ENCODE data around the gene LMNA. TPM values are rescaled to one million over a fixed set of nuclear protein-coding genes. Genes with fewer than 3 reads are reported as not detected.

LMNA gene
- total RNA-seq, 2 donors from 2014 or later, result 919 to 1,908 TPM

DNA sequence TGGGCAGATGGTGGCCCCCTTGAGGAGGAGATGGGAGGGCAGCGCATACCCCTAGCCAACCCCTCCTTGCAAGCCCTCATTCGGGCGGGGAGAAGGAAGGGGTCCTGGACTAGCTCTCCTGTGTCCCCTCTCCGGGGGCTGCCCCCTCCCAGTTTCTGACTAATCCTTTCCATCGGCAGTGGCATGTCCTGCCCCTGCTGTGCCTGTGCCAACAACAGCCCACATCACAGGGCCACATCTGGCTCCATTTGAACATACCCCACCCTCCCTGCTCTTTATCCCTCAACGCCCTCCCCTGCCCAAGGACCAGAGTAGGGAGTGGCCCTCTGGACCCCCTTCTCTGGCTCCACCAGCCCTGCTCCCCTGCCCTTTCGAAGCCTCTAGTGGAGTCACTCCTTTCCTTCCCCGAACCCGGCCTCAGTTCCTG lies 11.0 kb upstream of the LMNA start:
- H3K27me3 Mint-ChIP-seq, result no peaks in the 10 kb centered on the region
- H3K4me3 Mint-ChIP-seq, result peak overlapping the region; percentile 89
- no peak for ATAC-seq
- DNase-seq, result peak in 1 of 3 donors; percentile 62
- H3K27ac Mint-ChIP-seq, result peak overlapping the region; percentile 100
- H3K9me3 ChIP-seq (ENCODE audit: control insufficient read depth, low read length, poor library complexity, severe bottlenecking), result no peaks in the 10 kb centered on the region
- peaks cover 41% of the 10 kb centered on the region for H3K4me1 Mint-ChIP-seq
- no peaks in the 10 kb centered on the region for H3K36me3 Mint-ChIP-seq (ENCODE audit: low read depth)

DNA sequence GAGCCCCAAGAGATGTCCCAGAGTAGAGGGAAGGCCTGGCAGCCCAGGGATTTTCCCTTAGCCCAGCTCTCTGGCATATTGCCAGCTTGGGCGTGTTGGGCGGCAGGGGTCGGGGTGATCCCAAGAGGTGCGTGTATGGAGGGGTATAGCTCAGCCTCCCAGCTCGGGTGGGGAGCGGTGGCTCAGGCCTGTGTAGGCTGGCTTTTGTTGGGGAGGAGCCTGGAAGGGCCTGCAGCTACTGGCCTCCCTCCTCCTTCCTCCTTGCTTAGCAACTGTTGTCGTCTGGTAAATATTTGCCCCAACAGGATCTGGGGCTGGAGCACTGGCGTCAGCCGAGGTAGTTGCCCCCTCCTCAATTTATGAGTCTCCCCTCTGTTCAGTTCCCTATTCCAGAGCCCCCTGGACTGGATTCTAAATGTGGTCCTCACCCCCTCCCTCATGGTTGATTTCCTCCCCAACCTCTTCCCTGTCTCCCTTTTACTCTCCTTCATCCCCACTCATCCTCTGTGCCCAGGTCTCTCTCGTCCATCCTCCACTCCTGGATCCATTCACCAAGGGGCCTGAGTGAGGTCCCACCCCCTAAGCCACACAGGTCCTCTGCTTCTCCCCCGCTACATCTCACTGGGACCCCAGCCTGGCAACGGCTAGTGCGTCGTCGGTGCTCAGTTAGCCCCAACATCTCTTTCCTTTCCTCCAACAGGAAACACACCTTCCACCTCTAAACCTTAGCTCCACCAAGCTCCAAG lies 10.3 kb upstream of the LMNA start:
- Mint-ChIP-seq H3K4me1 (peaks cover 42% of the 10 kb centered on the region), H3K4me3 (peak overlapping the region; percentile 89), H3K27me3 (no peaks in the 10 kb centered on the region), H3K27ac (peak overlapping the region; percentile 100), H3K36me3 (ENCODE audit: low read depth) (no peaks in the 10 kb centered on the region)
- no peaks in the 10 kb centered on the region for H3K9me3 ChIP-seq (ENCODE audit: control insufficient read depth, low read length, poor library complexity, severe bottlenecking)
- ATAC-seq, result peak; percentile 61
- peak; percentile 61 to 80 (median 73) for DNase-seq

DNA sequence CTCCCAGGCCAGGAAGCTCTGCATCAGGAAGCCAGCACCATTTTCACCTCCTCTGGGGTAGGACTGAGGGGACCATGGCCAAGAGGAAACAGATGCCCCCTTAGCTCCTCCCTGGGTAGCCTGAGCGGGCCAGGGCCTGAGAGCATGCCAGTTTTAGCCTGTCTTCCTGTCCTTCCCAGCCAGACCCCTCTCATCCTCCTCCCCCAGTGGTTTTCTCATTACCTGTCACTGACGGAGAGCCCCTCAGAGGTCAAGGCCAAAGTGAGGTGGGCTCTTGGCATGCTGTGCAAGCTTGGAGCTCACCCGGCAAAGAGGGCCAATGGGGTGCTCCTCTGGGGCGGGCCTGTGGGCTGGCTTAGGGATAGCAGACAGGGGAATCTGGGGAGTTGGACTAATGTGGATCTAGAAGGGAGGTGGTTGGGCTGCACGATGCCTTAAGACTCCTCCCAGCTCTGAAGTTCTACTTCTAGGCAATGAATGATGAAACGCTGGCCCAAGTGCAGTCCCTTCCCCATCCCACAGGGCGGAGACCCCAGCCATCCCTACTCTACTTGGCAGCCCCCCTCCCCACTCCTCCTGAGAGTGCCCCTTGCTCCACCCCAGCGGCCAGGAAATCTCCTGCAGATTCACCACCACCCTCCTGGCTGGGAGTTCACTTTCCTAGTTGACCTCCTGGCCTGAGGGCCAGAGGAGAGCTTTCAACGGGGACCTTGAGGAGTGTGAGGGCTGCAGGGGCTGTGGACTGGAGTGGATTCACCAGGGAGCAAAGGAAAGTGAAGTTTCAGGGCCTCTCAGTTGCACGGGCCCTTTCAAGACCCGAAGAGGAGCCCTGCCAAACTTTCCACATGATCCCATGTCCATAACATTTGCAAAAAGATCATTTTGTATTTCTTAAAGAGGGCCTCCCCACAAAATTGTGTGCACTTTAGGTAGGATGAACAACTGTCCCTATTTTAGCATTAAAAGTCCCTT lies 9.4 kb upstream of the LMNA start:
- H3K4me1 Mint-ChIP-seq, result peaks cover 40% of the 10 kb centered on the region
- DNase-seq, result no peak
- H3K4me3 Mint-ChIP-seq, result peak overlapping the region; percentile 89
- no peak for ATAC-seq
- peak overlapping the region; percentile 100 for H3K27ac Mint-ChIP-seq
- no peaks in the 10 kb centered on the region for H3K36me3 Mint-ChIP-seq (ENCODE audit: low read depth)
- H3K27me3 Mint-ChIP-seq, result no peaks in the 10 kb centered on the region
- H3K9me3 ChIP-seq (ENCODE audit: control insufficient read depth, low read length, poor library complexity, severe bottlenecking), result no peaks in the 10 kb centered on the region

DNA sequence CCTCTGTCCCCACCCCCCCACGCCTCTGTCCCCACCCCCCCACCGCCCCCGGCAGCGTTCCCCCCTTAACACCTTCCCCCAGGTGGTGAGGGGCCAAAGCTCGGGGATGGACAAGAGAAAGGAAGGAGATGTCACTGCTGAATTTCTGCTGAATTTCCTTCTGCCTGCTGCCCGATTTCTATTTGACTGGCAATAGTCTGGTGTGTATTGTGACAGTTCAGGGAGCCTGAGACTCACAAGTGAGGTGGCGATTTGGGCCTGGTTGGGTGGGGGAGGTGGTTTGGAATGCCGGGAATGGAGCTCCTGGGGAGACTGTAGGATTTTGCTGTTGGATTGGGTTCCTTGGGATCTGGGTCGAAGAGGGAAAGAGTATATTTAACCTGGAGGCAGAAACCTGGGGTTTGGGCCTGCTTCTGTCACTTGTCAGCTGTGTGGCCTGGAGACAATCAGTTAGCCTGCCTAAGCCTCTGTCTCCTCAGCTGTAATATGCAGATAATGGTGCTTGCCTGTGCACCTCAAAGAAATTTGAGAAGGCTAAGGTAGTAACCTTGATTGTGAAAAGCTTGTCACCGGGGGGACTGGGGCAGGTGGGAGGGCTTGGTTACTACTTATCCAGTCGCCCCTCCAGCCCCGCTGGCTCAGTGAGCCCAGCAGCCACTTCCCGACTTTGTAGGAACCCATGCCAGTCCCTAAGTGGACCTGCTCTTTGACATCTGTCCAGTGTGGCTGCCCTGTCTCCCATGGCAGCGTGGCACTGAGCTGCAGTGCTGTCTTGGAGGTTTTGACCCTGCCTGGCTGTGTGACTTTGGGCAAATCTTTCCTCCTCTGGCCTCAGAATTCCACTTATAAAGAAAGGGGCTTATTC lies 7.7 kb upstream of the LMNA start:
- Mint-ChIP-seq H3K27me3 (no peaks in the 10 kb centered on the region), H3K4me3 (peak overlapping the region; percentile 89), H3K36me3 (ENCODE audit: low read depth) (no peaks in the 10 kb centered on the region), H3K4me1 (peaks cover 33% of the 10 kb centered on the region), H3K27ac (peak overlapping the region; percentile 100)
- no peak for ATAC-seq
- no peak for DNase-seq
- no peaks in the 10 kb centered on the region for H3K9me3 ChIP-seq (ENCODE audit: control insufficient read depth, low read length, poor library complexity, severe bottlenecking)

DNA sequence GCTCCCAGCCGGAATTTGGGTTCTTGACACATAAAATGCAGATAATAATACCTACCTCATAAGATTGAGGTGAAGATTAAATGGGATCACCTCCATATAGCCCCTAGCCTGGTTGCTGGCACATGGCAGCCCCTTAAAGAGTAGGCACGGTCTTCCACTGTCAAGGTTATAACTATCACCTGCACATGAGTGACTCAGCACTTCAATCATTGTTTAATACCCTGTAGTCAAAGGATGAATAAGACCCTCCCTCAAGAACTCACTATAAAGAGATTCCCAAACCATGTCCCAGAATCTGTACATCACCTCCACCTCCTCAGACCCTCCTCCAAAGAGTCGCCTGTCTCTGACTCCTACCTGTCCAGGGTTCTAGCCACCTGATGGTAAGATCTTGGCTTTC lies 6.5 kb upstream of the LMNA start:
- no peak overlapping the region for H3K4me3 Mint-ChIP-seq
- ATAC-seq, result no peak
- peaks cover 30% of the 10 kb centered on the region for H3K4me1 Mint-ChIP-seq
- H3K27me3 Mint-ChIP-seq, result no peaks in the 10 kb centered on the region
- DNase-seq, result no peak
- no peaks in the 10 kb centered on the region for H3K36me3 Mint-ChIP-seq (ENCODE audit: low read depth)
- no peaks in the 10 kb centered on the region for H3K9me3 ChIP-seq (ENCODE audit: control insufficient read depth, low read length, poor library complexity, severe bottlenecking)
- H3K27ac Mint-ChIP-seq, result peak overlapping the region; percentile 100

DNA sequence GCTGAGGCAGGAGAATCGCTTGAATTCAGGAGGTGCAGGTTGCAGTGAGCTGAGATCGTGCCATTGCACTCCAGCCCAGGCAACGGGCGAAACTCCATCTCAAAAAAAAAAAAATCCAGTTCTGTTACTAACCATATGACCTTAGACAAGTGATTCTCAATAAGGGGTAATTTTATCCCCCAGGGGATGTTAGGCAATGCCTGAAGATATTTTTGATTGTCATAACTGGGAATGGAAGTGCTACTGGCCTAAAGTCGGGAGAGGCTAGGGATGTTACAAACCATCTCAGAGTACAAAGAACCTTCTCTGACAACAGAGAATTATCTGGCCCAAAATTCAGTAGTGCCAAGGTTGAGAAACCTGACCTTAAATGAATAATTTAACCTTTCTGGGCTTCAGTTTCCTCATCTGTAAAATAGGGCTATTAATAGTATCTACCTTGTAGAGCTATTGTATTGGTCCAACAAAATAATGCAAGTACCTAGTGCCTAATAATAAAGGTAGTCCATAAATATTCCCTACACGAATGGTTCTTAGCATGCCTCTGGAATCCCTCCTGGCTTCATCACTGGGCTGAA lies 5.8 kb upstream of the LMNA start:
- H3K27me3 Mint-ChIP-seq, result no peaks in the 10 kb centered on the region
- DNase-seq (no peak), ATAC-seq (no peak)
- no peaks in the 10 kb centered on the region for H3K36me3 Mint-ChIP-seq (ENCODE audit: low read depth)
- H3K4me1 Mint-ChIP-seq, result peaks cover 27% of the 10 kb centered on the region
- peak overlapping the region; percentile 100 for H3K27ac Mint-ChIP-seq
- H3K4me3 Mint-ChIP-seq, result no peak overlapping the region
- H3K9me3 ChIP-seq (ENCODE audit: control insufficient read depth, low read length, poor library complexity, severe bottlenecking), result no peaks in the 10 kb centered on the region

DNA sequence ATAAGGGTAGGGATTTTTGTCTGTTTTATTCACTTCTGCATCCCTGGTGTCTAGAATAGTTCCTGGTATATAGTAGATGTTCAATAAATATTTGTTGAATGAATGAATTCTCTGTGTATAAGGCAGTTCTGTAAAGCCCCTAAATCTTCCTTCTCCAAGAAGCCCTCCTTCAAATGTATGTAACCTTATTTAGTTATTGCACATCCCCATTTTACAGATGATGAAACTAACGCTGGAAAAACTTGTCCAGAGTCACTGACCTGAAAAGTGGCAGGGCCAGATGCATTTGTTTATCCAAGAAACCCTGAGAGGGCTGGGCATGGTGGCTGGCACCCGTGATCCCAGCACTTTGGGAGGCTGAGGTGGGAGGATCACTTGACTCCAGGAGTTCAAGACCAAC lies 4.3 kb upstream of the LMNA start:
- ATAC-seq (no peak), DNase-seq (no peak)
- H3K4me3 Mint-ChIP-seq, result peak overlapping the region; percentile 19
- H3K27ac Mint-ChIP-seq, result peak overlapping the region; percentile 100
- peaks cover 2% of the 10 kb centered on the region for H3K36me3 Mint-ChIP-seq (ENCODE audit: low read depth)
- H3K9me3 ChIP-seq (ENCODE audit: control insufficient read depth, low read length, poor library complexity, severe bottlenecking), result no peaks in the 10 kb centered on the region
- no peaks in the 10 kb centered on the region for H3K27me3 Mint-ChIP-seq
- H3K4me1 Mint-ChIP-seq, result peaks cover 27% of the 10 kb centered on the region

DNA sequence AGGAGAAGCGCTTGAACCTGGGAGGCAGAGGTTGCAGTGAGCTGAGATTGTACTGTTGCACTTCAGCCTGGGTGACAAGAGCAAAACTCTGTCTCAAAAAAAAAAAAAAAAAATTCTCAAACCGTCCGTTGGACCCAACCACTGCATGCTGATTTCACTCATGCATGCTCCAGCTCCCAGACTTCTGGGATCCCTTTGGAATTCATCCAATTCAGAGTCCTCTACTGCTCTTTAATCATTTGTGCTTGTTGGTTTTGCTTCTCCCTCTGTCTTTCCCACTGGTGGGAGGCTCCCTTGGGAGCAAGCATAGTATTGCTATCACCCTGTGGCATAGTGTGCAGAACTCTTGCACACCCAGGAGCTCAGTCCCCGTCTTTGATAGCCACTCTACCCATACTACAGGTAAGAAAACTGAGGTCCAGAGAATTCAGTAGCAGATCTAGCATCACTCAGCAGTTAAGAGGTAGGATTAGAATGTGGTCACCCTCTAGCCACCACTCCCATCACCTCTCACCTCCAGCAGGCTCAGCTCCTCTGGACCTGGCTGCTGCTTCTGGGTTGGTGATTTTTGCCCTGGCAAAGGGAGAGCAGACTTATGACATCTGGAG lies 3.1 kb upstream of the LMNA start:
- H3K9me3 ChIP-seq (ENCODE audit: control insufficient read depth, low read length, poor library complexity, severe bottlenecking), result no peaks in the 10 kb centered on the region
- Mint-ChIP-seq H3K4me3 (no peak overlapping the region), H3K27ac (peak overlapping the region; percentile 100), H3K27me3 (no peaks in the 10 kb centered on the region), H3K4me1 (peaks cover 29% of the 10 kb centered on the region), H3K36me3 (ENCODE audit: low read depth) (peaks cover 2% of the 10 kb centered on the region)
- DNase-seq (no peak), ATAC-seq (no peak)

DNA sequence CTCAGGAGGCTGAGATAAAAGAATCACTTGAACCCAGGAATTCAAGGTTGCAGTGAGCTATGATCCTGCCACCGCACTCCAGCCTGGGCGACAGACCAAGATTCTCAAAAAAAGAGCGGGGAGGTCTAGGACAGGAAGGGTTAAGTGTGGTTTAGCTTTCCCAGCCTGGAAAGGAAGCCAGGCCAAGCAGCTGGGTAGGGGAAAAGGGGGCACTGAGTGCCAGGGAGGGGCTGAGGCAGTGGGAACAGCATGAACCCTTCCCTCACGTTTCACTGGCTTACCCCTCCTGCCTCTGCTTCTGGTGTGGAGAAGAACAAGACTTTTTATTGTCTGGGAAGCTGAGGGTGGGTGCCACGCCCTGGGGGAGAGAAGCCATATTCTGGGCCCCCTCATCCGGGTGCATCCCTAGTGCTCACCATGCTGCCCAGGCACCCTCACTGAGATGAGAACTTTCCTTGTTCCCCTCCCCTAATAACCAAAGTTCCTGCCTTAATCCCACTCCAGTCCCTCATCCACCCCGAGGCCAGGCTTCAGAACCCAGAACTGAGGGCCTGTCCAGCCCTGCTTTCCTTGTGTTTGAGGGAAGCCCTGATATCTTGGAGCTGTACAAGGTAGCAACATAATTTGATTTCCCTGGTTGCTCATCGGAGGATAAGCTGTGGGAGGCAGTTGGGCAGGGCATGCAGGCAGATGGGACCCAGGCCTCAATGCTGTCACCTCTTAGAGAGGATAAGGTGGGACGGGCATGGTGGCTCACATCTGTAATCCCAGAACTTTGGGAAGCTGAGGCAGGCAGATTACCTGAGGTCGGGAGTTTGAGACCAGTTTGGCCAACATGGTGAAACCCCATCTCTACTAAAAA lies 2.0 kb upstream of the LMNA start:
- Mint-ChIP-seq H3K27me3 (no peaks in the 10 kb centered on the region), H3K27ac (peak overlapping the region; percentile 100), H3K4me3 (no peak overlapping the region), H3K4me1 (peaks cover 28% of the 10 kb centered on the region), H3K36me3 (ENCODE audit: low read depth) (peaks cover 2% of the 10 kb centered on the region)
- DNase-seq, result no peak
- H3K9me3 ChIP-seq (ENCODE audit: control insufficient read depth, low read length, poor library complexity, severe bottlenecking), result no peaks in the 10 kb centered on the region
- ATAC-seq, result no peak

DNA sequence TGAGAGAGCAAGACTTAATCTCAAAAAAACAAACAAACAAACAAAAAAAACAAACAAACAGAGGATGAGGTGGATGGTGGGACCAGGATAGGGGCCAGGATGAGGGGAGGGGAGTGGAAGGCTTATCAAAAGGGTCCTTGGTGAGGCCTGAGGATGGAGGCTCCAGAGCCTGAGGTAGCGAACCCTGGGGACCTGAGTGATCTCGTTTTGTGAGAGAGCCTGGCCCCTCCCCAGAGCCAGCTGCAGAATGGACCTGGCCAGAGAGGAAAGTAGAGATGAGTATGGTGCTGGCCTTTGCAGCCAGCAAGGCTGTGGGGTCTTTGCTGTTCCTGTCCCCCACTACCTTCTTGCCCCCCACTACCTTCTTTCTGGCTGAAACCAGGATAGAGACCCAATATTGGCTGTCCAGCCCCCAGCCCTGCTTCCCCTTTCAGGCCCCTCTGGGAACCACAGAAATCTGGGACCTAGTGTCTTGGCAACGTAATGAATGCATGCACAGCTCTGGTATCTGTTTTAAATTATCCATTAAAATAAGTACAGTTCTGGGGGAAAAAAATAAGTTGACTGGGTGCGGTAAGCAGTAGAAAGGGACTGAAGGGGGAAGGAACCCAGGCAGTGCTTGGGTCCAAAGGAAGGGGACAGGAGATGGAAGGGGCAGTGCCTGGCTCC lies 1.1 kb upstream of the LMNA start:
- Mint-ChIP-seq H3K36me3 (ENCODE audit: low read depth) (peaks cover 4% of the 10 kb centered on the region), H3K27ac (peak overlapping the region; percentile 100), H3K27me3 (no peaks in the 10 kb centered on the region)

DNA sequence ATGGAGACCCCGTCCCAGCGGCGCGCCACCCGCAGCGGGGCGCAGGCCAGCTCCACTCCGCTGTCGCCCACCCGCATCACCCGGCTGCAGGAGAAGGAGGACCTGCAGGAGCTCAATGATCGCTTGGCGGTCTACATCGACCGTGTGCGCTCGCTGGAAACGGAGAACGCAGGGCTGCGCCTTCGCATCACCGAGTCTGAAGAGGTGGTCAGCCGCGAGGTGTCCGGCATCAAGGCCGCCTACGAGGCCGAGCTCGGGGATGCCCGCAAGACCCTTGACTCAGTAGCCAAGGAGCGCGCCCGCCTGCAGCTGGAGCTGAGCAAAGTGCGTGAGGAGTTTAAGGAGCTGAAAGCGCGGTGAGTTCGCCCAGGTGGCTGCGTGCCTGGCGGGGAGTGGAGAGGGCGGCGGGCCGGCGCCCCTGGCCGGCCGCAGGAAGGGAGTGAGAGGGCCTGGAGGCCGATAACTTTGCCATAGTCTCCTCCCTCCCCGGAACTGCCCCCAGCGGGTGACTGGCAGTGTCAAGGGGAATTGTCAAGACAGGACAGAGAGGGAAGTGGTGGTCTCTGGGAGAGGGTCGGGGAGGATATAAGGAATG lies 505 bp downstream of the LMNA start:
- no peak for ATAC-seq
- Mint-ChIP-seq H3K36me3 (ENCODE audit: low read depth) (peaks cover 5% of the 10 kb centered on the region), H3K27ac (peak overlapping the region; percentile 100), H3K4me3 (peak overlapping the region; percentile 93), H3K4me1 (peaks cover 37% of the 10 kb centered on the region), H3K27me3 (no peaks in the 10 kb centered on the region)
- H3K9me3 ChIP-seq (ENCODE audit: control insufficient read depth, low read length, poor library complexity, severe bottlenecking), result no peaks in the 10 kb centered on the region
- no peak for DNase-seq

More for the DNA sequence above, 1.1 kb upstream of the LMNA start:
- DNase-seq (no peak), ATAC-seq (no peak)
- Mint-ChIP-seq H3K4me1 (peaks cover 33% of the 10 kb centered on the region), H3K4me3 (peak overlapping the region; percentile 93)
- no peaks in the 10 kb centered on the region for H3K9me3 ChIP-seq (ENCODE audit: control insufficient read depth, low read length, poor library complexity, severe bottlenecking)
